LNCaP clone FGC (cell line): ENCODE results near the gene TARP.

Experiments used
- DNase-seq: peaks from one replicate; pipeline ENCODE4 v3.0.0-alpha.2; 2011; ENCODE audit warnings: low read depth
- H3K4me3 ChIP-seq: 2 replicates; pipeline ENCODE4 v1.5.1; 2011; ENCODE audit warnings: mild to moderate bottlenecking, low read depth, low read length, control low read depth
- TF ChIP-seq, protein P1 (sequence below): IDR thresholded peaks from 2 replicates; pipeline ENCODE4 v1.5.1; 2012; ENCODE audit warnings: mild to moderate bottlenecking; ENCODE audit not compliant: control insufficient read depth, insufficient read depth; ENCODE audit errors: extremely low read depth

Gene TARP

DNA sequence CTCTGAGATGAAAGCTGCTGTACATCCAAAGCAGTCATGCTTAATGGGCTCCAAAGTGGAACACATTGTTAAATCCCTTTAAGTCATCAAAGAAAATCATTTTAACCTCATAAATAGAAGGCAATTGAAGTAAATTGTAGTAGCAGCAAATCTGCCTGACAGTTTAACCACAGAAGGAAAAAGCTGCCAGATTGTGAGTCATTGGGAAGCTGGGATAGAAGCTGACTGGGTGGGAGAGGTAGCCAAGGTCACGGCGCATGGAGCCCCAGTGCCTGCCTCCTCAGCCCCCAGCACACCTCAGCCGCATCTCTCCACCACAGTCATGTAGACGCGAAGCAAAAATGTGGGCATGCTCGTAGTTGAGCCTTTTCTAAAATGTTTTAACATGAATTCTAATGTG is 44.0 kb downstream of the TARP start:
- TF ChIP-seq, protein P1, sequence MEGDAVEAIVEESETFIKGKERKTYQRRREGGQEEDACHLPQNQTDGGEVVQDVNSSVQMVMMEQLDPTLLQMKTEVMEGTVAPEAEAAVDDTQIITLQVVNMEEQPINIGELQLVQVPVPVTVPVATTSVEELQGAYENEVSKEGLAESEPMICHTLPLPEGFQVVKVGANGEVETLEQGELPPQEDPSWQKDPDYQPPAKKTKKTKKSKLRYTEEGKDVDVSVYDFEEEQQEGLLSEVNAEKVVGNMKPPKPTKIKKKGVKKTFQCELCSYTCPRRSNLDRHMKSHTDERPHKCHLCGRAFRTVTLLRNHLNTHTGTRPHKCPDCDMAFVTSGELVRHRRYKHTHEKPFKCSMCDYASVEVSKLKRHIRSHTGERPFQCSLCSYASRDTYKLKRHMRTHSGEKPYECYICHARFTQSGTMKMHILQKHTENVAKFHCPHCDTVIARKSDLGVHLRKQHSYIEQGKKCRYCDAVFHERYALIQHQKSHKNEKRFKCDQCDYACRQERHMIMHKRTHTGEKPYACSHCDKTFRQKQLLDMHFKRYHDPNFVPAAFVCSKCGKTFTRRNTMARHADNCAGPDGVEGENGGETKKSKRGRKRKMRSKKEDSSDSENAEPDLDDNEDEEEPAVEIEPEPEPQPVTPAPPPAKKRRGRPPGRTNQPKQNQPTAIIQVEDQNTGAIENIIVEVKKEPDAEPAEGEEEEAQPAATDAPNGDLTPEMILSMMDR: no peak
- H3K4me3 ChIP-seq: no peak overlapping the region
- no peak for DNase-seq

DNA sequence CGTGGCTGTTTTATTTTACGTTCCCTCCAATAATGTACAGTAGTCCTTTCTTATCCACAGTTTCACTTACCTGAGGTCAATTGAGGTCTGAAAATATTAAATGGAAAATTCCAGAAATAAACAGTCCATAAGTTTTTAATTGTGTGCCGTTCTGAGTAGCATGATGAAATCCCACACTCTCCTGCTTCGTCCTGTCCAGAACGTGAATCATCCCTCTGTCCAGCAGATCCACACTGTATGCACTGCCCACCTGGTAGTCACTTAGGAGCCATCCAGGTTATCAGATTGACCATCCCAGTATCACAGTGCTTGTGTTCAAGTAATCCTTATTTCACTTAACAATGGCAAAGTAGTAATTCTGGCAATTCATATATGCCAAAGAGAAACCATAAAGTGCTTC is 49.0 kb downstream of the TARP start:
- no peak for DNase-seq
- no peak overlapping the region for H3K4me3 ChIP-seq
- TF ChIP-seq, protein P1: no peak

DNA sequence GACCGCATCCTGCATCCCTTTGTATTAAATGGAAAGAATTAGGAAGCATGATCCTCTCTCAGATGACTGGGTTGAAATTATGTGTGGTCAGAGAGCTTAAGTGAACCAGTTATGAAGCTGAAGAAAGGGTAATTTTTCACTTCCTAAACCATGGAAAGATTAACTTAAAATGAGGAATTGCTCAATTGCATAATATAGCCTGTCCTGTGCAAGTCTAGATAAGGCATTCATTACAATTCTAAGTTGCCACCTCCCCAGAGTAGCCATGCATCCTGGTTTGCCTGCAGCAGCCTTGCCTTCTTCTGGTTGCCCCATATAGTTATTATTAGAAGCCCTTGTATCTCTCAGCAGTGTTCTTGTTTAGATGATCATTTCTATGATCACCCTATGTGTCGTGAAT is 50.1 kb downstream of the TARP start:
- TF ChIP-seq, protein P1: no peak
- no peak for DNase-seq
- H3K4me3 ChIP-seq: no peak overlapping the region

DNA sequence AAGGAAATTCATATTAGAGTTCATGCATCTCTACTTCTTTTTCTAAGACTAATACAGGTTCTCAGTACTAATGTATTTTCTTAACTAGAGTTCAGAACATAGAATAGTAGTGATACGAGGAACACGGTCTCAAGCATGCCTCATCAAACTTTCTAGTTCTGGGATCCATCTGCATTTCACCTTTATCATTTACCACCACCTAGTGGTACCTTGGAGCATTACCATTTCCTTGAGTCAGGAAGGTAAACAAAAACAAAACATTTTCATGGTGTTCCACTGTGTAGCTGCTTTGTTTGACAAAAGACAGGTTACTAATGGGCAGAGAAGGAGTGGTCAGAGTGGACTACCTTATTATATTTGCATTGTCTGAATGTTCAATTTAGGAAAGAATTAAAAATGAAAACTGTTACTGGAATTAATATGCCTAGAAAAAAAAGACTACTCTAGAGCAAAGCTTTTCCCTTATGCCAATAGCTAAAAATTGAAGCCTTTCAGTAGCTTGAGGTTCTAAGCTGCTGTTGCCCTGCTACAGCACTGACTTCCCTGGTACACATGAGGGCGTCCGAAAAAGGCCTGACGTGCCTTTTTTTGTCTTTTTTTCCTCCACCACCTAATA is 50.8 kb downstream of the TARP start:
- peak; percentile 87 for DNase-seq
- TF ChIP-seq, protein P1: peak; percentile 89
- no peak overlapping the region for H3K4me3 ChIP-seq

DNA sequence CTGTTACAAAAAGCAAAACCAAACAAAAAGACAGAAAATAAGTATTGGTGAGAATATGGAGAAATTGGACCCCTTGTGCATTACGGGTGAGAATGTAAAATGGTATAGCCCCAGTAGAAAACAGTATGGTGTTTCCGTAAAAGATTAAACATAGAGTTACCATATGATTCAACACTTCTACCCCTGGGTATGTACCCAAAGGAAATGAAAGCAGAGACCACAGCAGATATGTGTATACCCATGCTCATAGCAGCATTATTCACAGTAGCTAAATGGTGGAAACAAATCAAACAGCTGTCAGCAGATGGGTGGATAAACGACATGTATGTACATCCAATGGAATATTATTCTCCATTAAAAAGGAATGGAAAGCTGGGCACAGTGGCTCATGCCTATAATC is 53.0 kb downstream of the TARP start:
- TF ChIP-seq, protein P1: no peak
- no peak for DNase-seq
- no peak overlapping the region for H3K4me3 ChIP-seq

DNA sequence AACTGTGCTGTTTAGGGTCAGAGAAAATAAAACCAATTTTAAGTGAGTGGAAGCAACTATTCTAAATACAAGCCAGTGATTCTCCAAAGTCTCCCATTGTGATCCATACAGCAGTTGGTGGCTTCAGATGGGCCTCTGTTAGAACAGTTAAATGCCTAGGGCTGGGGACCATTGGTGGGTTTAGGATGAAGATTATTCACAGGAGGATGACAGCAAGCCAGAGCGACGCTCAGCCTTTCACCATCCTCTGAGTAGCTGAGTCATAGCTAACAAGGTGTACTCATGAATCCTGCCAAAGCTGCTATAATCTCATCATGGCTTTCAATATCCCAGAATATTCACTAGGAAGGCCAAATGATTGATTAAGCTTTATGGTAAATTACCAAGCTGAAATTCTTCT is 55.8 kb downstream of the TARP start:
- no peak for DNase-seq
- TF ChIP-seq, protein P1: no peak
- no peak overlapping the region for H3K4me3 ChIP-seq
